ENCODE data around the gene XDH. TPM values are rescaled to one million over a fixed set of nuclear protein-coding genes. Genes with fewer than 3 reads are reported as not detected.

Gene XDH
- total RNA-seq, 1 donor from 2014 or later, result 0.41 TPM

- Histone ChIP-seq H3K9me3 (no peaks in the 10 kb centered on the region), H3K36me3 (no peaks in the 10 kb centered on the region), H3K27ac (no peak overlapping the region), H3K4me3 (no peak overlapping the region), H3K27me3 (no peaks in the 10 kb centered on the region), H3K4me1 (no peaks in the 10 kb centered on the region)
- ATAC-seq, result no peak
- DNase-seq, result no peak
- TF ChIP-seq, protein P1, sequence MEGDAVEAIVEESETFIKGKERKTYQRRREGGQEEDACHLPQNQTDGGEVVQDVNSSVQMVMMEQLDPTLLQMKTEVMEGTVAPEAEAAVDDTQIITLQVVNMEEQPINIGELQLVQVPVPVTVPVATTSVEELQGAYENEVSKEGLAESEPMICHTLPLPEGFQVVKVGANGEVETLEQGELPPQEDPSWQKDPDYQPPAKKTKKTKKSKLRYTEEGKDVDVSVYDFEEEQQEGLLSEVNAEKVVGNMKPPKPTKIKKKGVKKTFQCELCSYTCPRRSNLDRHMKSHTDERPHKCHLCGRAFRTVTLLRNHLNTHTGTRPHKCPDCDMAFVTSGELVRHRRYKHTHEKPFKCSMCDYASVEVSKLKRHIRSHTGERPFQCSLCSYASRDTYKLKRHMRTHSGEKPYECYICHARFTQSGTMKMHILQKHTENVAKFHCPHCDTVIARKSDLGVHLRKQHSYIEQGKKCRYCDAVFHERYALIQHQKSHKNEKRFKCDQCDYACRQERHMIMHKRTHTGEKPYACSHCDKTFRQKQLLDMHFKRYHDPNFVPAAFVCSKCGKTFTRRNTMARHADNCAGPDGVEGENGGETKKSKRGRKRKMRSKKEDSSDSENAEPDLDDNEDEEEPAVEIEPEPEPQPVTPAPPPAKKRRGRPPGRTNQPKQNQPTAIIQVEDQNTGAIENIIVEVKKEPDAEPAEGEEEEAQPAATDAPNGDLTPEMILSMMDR (IDR thresholded peaks at IDR 0.05), result no peak
- intact Hi-C loops (cut with DNase I), result no loop called here
Measured at GRCh38 chr2:31378791-31379501, 35.6 kb downstream of the XDH start.

DNA sequence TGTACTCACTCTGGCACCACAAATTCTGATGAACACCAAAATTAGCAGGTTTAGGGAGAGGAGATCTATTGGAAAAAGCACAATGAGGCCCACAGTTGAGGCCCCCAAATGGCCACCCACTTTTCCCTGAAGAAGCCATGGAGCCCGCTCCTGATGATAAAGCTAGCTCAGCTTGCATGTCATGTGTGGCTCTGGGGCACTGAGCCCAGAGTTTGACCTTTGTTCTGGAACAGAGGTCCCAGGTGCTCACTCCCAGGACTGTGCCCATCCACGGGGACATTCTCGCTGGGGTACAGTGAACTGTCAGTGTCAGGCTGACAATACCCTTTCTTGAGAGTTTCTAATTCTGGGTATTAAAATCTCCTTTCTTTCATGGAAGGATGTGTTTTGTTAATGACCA is 36.2 kb downstream of the XDH start:
- H3K4me1 ChIP-seq, result no peaks in the 10 kb centered on the region
- H3K9me3 ChIP-seq, result no peaks in the 10 kb centered on the region
- TF ChIP-seq, protein P1 (IDR thresholded peaks at IDR 0.05), result no peak
- no peaks in the 10 kb centered on the region for H3K36me3 ChIP-seq
- no peaks in the 10 kb centered on the region for H3K27me3 ChIP-seq
- intact Hi-C loops (cut with DNase I), result no loop called here
- DNase-seq (no peak), ATAC-seq (no peak)
- H3K27ac ChIP-seq, result no peak overlapping the region
- H3K4me3 ChIP-seq, result no peak overlapping the region

DNA sequence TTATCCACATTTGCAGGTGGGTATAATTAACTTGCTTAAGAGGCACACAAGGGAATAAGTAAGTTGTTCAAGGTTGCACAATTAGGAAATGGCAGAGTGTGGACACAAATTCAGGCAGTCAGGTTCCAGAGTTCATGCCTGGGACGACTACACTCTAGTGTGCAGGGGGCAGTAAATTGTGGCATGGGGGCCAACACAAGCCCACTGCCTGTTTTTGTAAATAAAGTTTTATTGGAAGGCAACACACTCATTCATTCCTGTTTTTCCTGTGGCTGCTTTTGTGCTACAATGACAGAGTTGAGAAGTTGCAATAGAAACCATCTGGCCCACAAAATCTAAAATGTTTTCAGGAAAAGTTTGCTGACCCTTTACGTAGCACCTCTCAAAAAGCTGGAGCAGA is 41.4 kb downstream of the XDH start:
- DNase-seq, result no peak
- intact Hi-C loops (cut with DNase I), result no loop called here
- H3K4me1 ChIP-seq, result no peaks in the 10 kb centered on the region
- no peaks in the 10 kb centered on the region for H3K27me3 ChIP-seq
- no peaks in the 10 kb centered on the region for H3K36me3 ChIP-seq
- no peaks in the 10 kb centered on the region for H3K9me3 ChIP-seq
- TF ChIP-seq, protein P1 (IDR thresholded peaks at IDR 0.05), result no peak
- no peak for ATAC-seq
- H3K4me3 ChIP-seq, result no peak overlapping the region
- no peak overlapping the region for H3K27ac ChIP-seq

DNA sequence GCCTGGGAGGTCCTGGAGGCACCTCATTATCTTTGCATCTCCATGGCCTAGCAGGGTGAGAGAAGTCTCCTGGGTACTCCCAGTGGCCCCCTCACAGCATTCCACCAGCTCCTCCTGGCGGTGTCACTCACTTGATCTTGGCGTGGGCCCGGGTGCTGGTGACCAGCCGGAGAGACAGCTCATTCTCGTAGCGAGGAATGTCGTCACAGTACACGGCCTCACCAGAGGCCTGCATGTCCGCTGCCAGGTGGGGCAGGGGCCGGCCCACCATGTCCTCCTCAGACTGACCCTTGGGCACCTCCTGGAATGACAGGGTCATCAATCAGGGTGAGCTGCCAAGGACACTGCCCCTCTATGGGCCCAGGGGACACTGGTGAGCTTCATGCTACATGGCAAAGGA is 42.4 kb downstream of the XDH start:
- H3K27ac ChIP-seq, result no peak overlapping the region
- no peak overlapping the region for H3K4me3 ChIP-seq
- intact Hi-C loops (cut with DNase I), result no loop called here
- H3K36me3 ChIP-seq, result no peaks in the 10 kb centered on the region
- no peak for DNase-seq
- TF ChIP-seq, protein P1 (IDR thresholded peaks at IDR 0.05), result no peak
- no peaks in the 10 kb centered on the region for H3K27me3 ChIP-seq
- ATAC-seq, result peak; percentile 34
- no peaks in the 10 kb centered on the region for H3K4me1 ChIP-seq
- H3K9me3 ChIP-seq, result no peaks in the 10 kb centered on the region

GRCh38 chr2:31371691-31372090 is 42.9 kb downstream of the XDH start:
- DNase-seq (no peak), ATAC-seq (no peak)
- TF ChIP-seq, protein P1 (IDR thresholded peaks at IDR 0.05), result no peak
- Histone ChIP-seq H3K36me3 (no peaks in the 10 kb centered on the region), H3K27me3 (no peaks in the 10 kb centered on the region), H3K4me3 (no peak overlapping the region), H3K9me3 (no peaks in the 10 kb centered on the region), H3K27ac (no peak overlapping the region), H3K4me1 (no peaks in the 10 kb centered on the region)
- intact Hi-C loops (cut with DNase I), result no loop called here

DNA sequence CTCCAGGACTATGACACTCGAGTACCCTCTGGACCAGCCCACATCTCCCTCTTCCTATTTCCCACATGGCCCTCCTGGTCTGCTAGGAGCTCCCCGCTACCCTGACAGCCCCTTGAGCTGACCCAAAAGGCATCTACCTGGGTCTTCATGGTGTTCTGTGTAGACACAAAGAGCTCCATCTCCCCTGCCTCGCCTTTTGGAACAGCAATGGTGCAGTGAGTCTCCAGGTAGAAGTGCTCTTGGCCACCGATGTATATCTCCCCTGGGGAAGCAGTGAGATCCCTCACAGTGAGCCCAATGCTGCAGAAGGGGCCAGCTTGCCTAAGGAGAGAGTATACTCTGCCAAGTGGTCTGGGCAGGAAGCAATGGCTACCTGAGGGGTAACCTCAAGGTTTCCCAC is 47.8 kb downstream of the XDH start:
- DNase-seq (no peak), ATAC-seq (no peak)
- no peaks in the 10 kb centered on the region for H3K36me3 ChIP-seq
- H3K4me3 ChIP-seq, result no peak overlapping the region
- TF ChIP-seq, protein P1 (IDR thresholded peaks at IDR 0.05), result no peak
- H3K27me3 ChIP-seq, result no peaks in the 10 kb centered on the region
- H3K4me1 ChIP-seq, result no peaks in the 10 kb centered on the region
- H3K9me3 ChIP-seq, result no peaks in the 10 kb centered on the region
- H3K27ac ChIP-seq, result no peak overlapping the region
- intact Hi-C loops (cut with DNase I), result no loop called here

All from upper lobe of right lung (tissue), 1 donor.